Head of caudate nucleus (tissue), 42 donors: ENCODE measurements around the gene ZBTB44.
"Not testable (repeated sequence)": the region's sequence is repeated elsewhere in the genome, so short reads cannot be mapped to it uniquely, and the experiment has no call there.

Source experiments
- DNase-seq, 42 donors: peaks; one replicate each; pipeline versions ENCODE4 v3.0.0 to v3.0.0-alpha.2; 2020 to 2021; ENCODE audit warnings: mixed read lengths in 7 of 42
- intact Hi-C: fragments of 100-400 bp; cut with DNase I; formaldehyde crosslinking; loops from one replicate; pipeline ENCODE4 v1.15.0; 2022

Gene ZBTB44

DNA sequence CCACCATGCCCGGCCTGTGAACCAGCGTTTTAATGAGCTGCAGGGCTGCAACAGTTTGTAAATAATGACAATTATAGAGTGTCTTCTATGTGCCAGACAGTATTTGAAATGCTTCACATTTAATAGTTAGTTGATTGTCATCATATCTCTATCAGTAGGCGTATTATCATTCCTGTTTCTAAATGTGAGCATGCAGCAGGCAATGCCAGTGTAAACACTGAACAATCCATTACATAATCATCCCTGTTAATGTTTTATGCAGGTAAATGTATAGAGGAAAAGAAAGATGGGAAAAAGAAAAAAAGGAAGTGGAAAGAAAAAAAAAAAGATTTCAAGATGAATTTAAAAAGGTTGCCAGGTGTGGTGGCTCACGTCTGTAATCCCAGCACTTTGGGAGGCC, 52.3 kb downstream of the ZBTB44 start:
- intact Hi-C loops: no loop called here
- DNase-seq: no peak

DNA sequence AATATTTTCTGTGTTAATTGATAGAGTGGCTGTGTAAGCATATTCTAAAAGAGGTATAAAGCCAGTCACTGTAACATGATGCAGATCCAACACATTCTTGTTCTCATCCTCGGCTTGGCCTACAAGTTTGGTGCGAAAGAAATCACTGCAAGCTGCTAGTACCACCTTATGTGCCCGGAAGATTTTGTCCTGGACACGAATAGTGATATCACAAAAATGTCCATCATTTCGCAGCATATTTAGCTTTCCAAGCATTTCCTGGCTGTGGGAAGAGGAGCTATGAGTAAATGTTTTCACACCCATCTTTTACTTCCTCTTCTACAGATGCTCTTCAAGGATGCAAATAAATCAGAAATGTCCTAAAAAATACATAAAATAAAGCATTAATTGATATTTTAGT, 53.1 kb downstream of the ZBTB44 start:
- no peak for DNase-seq
- intact Hi-C loops: no loop called here

DNA sequence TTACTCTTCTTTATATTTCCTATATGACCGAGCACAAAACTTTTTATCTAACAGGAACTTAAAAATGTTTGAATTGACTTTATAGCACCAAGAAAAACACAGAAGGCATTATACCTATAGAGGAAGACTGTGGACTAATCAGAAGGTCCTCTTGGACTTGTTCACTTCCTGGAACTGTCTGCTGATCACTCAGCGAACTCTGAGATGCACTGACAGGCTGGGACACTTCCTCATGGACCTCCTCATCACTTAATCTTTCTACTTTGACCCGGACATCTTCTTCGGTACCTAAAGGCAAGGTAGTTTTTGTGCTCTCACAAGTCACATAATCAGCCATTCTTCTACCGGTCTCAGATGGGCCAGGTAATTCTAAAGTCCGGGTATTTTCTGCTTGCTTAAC, 54.0 kb downstream of the ZBTB44 start:
- no peak for DNase-seq
- intact Hi-C loops: no loop called here

DNA sequence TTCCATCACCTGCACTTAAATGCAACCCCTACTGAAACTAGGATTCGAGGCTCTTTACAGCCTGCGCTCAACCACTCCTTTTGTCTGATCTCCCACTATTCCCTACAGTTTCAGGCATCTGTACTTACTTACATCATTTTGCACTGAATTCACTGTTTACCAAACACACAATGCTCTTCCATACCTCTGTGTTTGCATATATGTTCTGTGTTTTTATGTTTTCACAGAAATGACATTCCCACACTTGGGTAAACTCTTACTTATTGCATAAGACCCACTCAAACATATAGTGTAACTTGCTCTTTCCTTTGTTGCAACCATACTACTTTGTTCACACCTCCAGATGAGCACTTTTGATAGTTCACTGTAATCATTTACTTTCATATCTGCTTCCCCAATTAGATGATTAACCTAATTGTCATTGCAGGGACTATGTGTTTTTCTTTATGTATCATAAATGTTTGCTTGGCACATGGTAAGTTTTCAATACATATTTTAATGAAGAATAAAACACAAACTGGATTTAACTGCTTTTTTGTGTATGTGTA, 54.6 kb downstream of the ZBTB44 start:
- intact Hi-C loops: no loop called here
- DNase-seq: no peak

DNA sequence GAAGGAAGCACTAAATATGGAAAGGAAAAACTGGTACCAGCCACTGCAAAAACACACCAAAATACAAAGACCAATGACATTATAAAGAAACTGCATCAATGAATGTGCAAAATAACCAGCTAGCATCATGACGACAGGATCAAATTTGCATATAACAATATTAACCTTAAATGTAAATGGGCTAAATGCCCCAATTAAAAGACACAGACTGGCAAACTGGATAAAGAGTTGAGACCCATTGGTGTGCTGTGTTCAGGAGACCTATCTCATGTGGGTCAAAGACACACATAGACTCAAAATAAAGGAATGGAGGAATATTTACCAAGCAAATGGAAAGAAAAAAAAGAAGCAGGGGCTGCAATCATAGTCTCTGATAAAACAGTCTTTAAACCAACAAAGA, 63.0 kb downstream of the ZBTB44 start:
- DNase-seq, intact Hi-C loops: not testable (repeated sequence)

DNA sequence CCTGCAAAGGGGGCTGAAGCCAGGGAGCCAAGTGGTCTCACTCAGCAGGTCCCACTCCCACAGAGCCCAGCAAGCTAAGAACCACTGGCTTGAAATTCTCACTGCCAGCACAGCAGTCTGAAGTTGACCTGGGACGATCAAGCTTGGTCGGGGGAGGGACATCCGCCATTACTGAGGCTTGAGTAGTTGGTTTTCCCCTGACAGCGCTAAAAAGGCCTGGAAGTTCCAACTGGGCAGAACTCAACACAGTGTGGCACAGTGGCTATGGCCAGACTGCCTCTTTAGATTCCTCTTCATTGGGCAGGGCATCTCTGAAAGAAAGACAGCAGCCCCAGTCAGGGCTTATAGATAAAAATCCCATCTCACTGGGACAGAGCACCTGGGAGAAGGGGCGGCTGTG, 64.8 kb downstream of the ZBTB44 start:
- intact Hi-C loops, DNase-seq: not testable (repeated sequence)

DNA sequence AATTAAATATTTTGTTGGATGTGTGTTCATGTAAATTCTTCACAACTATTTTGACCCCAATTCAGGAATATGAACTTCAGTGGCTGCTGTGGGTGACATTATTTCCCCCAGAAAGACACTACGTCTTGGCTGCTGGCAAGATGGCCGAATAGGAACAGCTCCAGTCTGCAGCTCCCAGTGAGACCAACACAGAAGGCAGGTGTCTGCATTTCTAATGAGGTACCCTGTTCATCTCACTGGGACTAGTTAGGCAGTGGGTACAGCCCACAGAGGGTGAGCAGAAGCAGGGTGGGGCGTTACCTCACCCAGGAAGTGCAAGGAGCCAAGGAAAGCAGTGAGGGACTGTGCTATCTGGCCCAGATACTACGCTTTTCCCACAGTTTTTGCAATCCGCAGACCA, 65.3 kb downstream of the ZBTB44 start:
- intact Hi-C loops: no loop called here
- DNase-seq: no peak

DNA sequence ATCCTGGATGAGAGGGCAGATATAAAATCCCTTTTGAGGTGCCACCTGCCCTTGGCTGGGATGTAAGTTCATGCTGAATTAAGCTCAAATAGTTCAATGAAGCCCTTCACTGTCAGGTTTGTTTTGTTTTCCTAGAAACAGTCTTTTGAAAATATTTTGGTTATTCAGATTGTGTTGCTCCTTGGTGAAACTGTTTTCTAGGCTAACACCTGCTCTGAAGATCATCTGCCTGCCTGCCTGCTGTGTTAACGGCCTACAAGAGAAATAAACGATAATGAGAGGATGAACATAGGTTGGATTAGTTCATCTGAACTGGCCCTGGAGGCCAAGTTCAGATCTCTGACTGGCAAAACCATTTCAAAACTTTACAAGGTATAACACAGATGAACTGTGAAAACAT, 67.4 kb downstream of the ZBTB44 start:
- intact Hi-C loops: no loop called here
- no peak for DNase-seq

DNA sequence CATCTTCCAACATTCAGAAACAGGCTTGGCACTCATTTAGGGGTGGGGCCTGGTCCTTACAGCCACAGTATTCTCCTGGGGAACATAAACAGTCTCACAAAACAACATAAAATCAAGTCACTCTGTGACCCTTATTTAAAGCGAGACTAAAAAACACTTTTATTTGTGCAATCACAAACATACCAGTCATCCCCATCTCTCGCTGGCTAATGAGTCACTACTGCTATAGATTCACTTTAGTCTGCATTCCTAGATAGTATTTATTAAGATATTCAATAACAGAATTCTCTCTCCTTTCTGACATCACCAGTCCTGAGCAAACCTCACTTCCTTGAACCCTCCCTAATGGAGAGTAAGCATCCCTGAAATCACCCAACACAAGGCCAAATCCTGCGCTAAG, 68.0 kb downstream of the ZBTB44 start:
- intact Hi-C loops: no loop called here
- DNase-seq: no peak

DNA sequence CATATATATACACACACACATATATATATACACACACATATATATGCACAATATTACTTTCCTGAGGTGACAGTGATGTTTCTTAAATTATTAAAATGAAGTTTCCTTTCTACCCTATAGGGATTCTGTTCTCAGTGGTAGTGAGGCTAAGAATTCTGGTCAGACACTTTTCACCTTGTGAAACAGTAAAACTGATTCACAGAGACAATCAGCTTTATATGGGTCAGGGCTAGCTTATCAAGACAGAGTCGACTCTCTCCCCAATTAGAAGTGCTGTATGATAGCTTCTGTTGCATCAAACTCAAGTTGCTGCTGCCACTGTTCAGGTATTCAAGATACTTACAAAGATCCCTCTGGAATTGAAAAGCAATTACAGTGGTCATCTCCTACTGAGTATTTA, 68.4 kb downstream of the ZBTB44 start:
- no peak for DNase-seq
- intact Hi-C loops: no loop called here

DNA sequence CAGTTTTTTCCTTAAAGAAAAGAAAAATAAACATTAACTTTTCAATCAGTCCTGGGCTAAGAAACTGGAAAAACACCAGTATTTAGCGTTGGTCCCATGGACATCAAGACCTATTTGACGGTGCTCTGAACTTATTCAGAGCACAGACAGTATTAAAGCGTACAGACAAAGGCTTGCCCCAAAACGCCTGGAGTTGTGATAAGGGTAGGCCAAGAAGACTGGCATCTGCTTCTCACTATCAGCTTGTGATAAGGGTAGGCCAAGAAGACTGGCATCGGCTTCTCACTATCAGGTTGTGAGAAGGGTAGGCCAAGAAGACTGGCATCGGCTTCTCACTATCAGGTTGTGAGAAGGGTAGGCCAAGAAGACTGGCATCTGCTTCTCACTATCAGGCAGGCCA, 69.3 kb downstream of the ZBTB44 start:
- DNase-seq, intact Hi-C loops: not testable (repeated sequence)

DNA sequence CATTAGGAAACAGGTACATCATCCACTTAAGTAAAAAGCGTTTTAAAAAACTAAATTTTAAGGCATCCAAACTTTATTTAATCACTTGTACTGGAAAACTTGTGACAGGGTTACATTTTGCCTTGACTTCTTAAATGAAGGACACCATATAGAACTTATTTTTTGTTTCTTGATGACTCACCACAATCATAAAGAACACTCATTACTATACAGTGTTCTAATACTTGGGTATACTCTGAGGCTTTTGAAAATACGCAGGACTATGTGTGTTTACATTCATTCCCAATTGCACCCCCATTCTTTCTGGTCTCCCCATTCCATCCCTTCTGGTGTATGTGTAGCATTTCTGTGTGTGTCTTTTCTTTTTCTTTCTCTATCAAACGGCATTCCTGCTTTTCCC, 69.9 kb downstream of the ZBTB44 start:
- intact Hi-C loops: no loop called here
- DNase-seq: no peak

DNA sequence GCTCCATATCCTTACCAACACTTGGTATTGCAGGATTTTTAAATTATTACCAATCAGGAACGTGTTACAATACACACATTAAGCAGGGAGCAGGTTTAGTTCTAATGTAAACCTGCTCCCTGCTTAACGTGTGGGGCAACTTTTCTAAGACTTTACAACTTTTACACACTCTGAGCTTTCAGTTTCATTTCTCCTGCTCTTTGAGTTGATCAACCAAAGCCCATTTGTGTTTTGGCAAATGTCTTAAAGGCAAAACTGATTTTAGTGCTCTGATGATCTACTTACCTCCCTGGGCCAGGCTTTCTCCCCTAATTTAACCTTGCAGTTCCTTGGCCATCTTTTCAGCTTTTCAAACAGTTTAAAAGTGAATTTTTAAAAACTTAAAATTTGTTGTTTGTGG, 70.9 kb downstream of the ZBTB44 start:
- DNase-seq: no peak
- intact Hi-C loops: no loop called here

DNA sequence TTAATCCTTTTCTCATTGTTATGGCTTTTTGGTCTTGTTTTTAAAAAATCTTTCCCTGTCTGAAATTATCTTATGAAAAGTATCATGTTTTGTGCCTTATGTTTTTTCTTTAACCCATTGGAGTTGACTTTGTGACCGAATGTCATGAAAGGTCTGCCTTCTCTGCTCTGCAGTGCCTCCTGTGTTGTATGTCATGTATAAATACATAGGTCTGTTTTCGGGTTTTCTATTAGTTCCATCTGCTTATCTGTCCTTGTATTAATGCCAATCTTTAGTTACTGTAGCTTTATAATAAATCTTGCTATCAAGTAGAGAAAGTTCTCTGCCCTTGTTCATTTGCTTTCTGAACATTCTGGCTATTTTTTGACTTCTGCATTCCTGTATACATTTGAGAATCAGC, 73.0 kb downstream of the ZBTB44 start:
- intact Hi-C loops: no loop called here
- DNase-seq: no peak

DNA sequence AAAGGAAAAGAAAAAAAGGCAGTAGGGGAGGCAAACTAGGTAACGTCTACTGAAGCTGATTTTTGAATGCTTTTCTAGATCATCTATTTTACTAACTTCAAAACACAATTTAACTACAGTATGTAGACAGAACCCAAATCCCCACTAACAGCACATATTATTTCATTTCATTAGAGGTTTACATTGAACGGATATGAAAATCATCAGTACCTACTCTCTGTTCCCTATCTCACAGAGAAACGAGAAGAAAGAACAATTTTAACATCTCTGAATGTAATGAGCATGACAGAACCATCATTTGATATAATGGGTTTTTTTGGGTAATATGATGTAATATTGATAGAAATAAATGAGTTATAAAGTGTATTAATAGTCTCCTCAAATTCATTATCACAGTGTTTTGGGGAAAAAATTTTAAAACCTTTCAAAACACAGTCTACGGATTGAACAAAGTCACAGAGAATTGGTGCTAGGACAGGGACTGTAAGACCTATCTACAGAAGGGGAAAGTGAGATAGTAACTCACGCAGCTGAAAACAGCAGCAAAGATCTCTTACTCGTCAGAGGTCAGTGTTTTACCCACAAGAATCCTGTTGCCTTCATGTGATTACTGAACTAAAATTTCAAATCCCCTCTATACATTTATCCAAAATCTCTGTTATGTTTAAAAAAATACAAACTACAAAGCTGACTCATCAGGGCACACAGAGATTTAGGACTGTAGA, 77.3 kb downstream of the ZBTB44 start:
- no peak for DNase-seq
- intact Hi-C loops: no loop called here

DNA sequence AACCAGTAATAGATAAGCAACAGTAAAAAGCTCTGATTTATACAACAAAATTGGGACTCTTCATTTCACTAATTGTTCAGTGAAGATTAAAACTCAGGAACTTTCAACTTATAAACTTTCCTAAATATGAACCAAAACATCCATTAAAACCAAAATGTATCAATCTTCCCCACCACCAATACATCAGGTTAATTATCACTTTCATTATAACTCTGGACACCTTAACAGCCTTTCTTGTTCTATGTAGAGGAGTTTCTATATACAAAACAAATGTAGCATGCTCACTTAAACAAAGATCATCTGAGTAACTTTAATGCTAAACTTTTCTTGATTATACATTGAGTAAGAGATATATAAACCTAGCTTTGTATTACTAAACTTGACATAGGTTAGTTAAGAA, 80.4 kb downstream of the ZBTB44 start:
- intact Hi-C loops: no loop called here
- DNase-seq: no peak

DNA sequence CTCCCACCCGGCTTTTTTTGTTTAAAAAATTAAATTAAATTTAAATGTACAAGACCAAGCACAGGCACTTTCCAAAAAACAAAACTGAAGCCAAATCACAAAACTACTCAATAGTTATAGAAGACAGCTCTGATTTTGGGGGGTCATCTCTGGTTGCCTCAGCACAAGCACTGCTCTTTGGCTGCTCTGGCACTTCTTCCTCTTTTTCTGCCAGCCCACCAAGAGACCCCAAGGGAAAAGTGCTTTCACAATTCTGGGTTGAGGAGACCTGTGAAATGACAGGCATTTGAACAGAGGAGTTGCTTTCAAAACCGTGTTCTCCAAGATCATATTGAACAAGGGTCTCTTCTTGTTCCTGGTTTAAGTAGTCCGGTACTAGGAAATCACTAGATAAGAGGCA, 80.8 kb downstream of the ZBTB44 start:
- intact Hi-C loops: not testable (repeated sequence)

DNA sequence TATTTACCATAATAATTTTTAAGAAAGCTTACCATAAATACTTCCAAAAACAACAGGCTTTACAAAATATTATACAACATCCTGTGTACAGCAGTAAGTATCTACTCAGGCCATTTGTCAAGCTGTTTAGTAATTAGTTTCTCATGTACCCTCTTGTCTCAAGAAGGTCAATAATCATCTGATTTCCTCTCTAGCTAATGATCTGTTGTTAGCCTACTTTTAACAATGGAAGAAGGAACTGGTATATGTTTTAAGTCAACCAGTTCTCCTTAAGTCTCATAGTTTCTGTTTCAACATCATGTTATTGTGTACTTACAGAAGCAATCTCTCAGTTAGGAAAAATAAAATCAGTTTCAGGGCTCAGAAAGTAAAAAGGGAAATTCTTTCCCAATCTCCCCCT, 81.2 kb downstream of the ZBTB44 start:
- DNase-seq, intact Hi-C loops: not testable (repeated sequence)

More for the DNA sequence above, 80.8 kb downstream of the ZBTB44 start:
- DNase-seq: not testable (repeated sequence)

DNA sequence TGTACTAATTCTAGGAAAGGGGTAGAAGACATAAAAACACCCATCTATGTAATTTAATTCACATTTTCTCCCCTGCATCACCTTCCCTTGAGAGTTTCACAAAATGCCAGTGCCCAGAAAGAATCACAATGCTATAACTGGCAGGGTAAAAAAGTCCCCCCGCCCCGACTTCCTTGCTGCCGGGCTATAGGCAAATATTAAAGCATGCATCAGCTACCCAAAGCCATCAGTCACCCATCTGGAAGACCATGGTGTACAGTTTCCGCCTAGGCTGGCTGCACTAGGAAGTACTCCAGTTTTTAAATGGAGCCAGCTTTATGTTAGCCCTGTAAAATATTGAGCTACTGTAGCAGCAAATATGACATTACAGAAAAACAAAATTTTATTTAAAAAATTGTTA, 87.3 kb downstream of the ZBTB44 start:
- DNase-seq: no peak
- intact Hi-C loops: no loop called here

DNA sequence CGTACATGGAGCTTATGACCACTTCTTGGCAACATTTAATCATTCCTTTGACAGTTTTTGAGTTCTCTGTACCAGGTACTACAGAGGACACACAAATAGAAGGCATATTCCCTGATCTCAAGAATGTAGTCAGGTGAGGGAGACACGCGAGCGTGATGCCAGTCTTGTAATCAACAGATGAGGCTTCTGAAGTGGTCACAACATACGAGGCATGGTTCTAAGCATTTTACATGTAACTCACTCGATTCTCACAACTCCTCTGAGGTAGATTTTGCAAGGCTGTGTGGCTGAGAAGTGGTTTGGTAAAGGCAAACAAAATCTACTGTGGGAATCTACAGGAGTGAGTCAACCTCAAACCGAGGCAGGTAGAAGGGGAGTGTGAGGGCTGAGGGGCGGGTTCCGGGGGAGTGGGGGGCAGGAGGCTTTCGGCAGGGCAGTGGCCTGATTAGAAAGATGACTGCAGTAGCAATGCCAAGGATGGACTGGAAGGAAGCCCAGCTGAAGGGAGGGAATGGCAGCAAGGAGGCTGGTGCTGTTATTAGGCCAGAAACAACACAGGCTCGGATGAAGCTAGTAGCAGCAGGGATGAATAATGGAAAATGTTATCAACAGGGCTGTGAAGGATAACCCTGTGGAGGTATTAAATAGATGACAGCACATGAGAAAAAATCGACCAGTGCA, 91.3 kb downstream of the ZBTB44 start:
- peak in 3 of 42 donors; percentile 5 to 40 (median 35) for DNase-seq
- intact Hi-C loops: no loop called here
